ENCODE data around the gene SLC39A13.

Gene SLC39A13

DNA sequence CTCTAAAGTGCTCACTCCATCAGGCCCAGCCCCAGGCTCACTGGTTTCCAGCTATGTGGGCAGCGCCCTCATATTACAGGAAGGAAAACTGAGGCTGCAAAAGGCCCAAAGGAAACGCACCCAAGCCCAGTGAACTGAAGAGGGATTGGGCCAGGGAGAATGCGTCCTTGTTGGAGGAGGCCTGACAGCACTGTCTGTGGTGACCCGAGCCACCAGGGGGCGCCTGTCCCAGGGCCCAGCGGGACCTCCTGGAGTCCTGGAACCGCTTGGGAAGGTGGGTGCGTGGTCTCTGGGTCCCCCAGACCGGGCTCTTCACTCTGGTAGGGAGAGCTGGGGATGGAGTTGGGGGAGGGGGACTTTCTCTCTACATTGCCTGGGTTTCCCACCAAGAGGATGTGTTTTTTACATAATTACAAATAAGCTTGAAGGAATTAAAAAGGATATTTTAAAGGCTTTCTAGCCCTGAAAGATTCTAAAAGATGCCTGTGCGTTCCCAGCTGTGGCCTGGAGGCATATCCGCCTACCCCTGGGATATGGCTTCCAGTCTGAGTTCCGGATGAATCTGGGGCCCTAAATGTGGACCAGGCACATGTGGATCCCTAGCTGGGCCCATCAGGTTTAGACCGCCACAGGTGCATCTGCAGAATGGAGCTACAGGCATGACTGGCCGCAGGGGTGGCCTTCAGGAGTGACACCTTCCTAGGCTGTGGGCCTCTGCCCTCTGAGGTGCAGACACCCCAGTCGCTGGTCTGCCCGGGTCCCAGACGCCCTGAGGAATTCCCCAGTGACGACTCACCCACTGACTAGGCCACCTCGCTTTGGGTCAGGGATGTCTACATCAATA is 34.3 kb upstream of the SLC39A13 start:
- peak; percentile 97 for ATAC-seq (ENCODE audit: insufficient read depth, low read depth)
- H2AFZ ChIP-seq (ENCODE audit: low read depth, low read length): peak overlapping the region; percentile 64
- H3K27me3 ChIP-seq (ENCODE audit: insufficient read depth, low read length, poor library complexity): no peaks in the 10 kb centered on the region
- H3K9ac ChIP-seq (ENCODE audit: low read depth, low read length): no peak overlapping the region
- H3K27ac ChIP-seq (ENCODE audit: low read length): no peak overlapping the region
- H3K36me3 ChIP-seq (ENCODE audit: insufficient read depth, low read length): no peaks in the 10 kb centered on the region
- TF ChIP-seq, protein P1, sequence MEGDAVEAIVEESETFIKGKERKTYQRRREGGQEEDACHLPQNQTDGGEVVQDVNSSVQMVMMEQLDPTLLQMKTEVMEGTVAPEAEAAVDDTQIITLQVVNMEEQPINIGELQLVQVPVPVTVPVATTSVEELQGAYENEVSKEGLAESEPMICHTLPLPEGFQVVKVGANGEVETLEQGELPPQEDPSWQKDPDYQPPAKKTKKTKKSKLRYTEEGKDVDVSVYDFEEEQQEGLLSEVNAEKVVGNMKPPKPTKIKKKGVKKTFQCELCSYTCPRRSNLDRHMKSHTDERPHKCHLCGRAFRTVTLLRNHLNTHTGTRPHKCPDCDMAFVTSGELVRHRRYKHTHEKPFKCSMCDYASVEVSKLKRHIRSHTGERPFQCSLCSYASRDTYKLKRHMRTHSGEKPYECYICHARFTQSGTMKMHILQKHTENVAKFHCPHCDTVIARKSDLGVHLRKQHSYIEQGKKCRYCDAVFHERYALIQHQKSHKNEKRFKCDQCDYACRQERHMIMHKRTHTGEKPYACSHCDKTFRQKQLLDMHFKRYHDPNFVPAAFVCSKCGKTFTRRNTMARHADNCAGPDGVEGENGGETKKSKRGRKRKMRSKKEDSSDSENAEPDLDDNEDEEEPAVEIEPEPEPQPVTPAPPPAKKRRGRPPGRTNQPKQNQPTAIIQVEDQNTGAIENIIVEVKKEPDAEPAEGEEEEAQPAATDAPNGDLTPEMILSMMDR (IDR thresholded peaks at IDR 0.05; ENCODE audit: borderline replicate concordance, extremely low read depth, low read length, poor library complexity, severe bottlenecking): peak; percentile 96
- no peak for TF ChIP-seq EZH2 (IDR thresholded peaks at IDR 0.05; ENCODE audit: borderline replicate concordance, low read depth, low read length, severe bottlenecking)
- no peaks in the 10 kb centered on the region for H3K9me3 ChIP-seq (ENCODE audit: insufficient read depth, low read length, severe bottlenecking)
- no peaks in the 10 kb centered on the region for H3K79me2 ChIP-seq (ENCODE audit: insufficient read depth, low read length)
- no peaks in the 10 kb centered on the region for H3K4me1 ChIP-seq (ENCODE audit: insufficient read depth, low read length)
- peak; percentile 79 for DNase-seq
- no peaks in the 10 kb centered on the region for H4K20me1 ChIP-seq (ENCODE audit: insufficient read depth, low read length)
- H3K4me2 ChIP-seq (ENCODE audit: insufficient read depth, low read length): no peak overlapping the region
- no peak overlapping the region for H3K4me3 ChIP-seq (ENCODE audit: low read depth in 1 of 2, low read length in 2 of 2)

GRCh38 chr11:47374720-47375019 is 33.7 kb upstream of the SLC39A13 start:
- H3K79me2 ChIP-seq (ENCODE audit: insufficient read depth, low read length): no peaks in the 10 kb centered on the region
- no peak for ATAC-seq (ENCODE audit: insufficient read depth, low read depth)
- H2AFZ ChIP-seq (ENCODE audit: low read depth, low read length): no peak overlapping the region

DNA sequence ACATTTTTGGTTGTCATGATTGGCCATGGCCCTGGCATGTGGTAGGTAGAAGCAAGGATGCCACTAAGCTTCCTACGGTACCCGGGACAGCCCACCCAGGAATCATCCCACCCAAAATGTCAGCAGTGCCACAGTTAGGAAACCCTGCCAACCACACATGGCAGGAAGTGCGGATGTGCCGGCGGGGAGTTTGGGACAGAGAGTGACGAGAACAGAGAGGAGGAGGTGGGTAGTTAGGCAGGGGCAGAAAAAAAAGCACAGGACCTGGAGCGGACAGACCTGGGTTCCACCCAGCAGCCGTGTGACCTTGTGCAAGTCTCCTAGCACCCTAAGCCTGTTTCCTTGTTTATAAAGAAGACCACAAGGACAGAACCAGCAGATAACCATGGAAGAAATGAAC is 33.4 kb upstream of the SLC39A13 start:
- Histone ChIP-seq H3K4me3 (ENCODE audit: low read depth in 1 of 2, low read length in 2 of 2) (no peak overlapping the region), H3K9me3 (ENCODE audit: insufficient read depth, low read length, severe bottlenecking) (no peaks in the 10 kb centered on the region), H3K4me1 (ENCODE audit: insufficient read depth, low read length) (no peaks in the 10 kb centered on the region), H3K9ac (ENCODE audit: low read depth, low read length) (no peak overlapping the region), H3K27ac (ENCODE audit: low read length) (no peak overlapping the region), H3K79me2 (ENCODE audit: insufficient read depth, low read length) (no peaks in the 10 kb centered on the region), H4K20me1 (ENCODE audit: insufficient read depth, low read length) (no peaks in the 10 kb centered on the region), H3K4me2 (ENCODE audit: insufficient read depth, low read length) (no peak overlapping the region), H3K36me3 (ENCODE audit: insufficient read depth, low read length) (no peaks in the 10 kb centered on the region), H2AFZ (ENCODE audit: low read depth, low read length) (no peak overlapping the region), H3K27me3 (ENCODE audit: insufficient read depth, low read length, poor library complexity) (no peaks in the 10 kb centered on the region)
- DNase-seq: no peak
- TF ChIP-seq, protein P1 (IDR thresholded peaks at IDR 0.05; ENCODE audit: borderline replicate concordance, extremely low read depth, low read length, poor library complexity, severe bottlenecking): no peak
- TF ChIP-seq EZH2 (IDR thresholded peaks at IDR 0.05; ENCODE audit: borderline replicate concordance, low read depth, low read length, severe bottlenecking): no peak
- no peak for ATAC-seq (ENCODE audit: insufficient read depth, low read depth)

More at GRCh38 chr11:47374720-47375019, 33.7 kb upstream of the SLC39A13 start:
- TF ChIP-seq, protein P1 (IDR thresholded peaks at IDR 0.05; ENCODE audit: borderline replicate concordance, extremely low read depth, low read length, poor library complexity, severe bottlenecking): no peak
- TF ChIP-seq EZH2 (IDR thresholded peaks at IDR 0.05; ENCODE audit: borderline replicate concordance, low read depth, low read length, severe bottlenecking): no peak
- H3K27ac ChIP-seq (ENCODE audit: low read length): no peak overlapping the region
- no peak for DNase-seq
- no peaks in the 10 kb centered on the region for H3K36me3 ChIP-seq (ENCODE audit: insufficient read depth, low read length)
- no peaks in the 10 kb centered on the region for H3K4me1 ChIP-seq (ENCODE audit: insufficient read depth, low read length)
- no peak overlapping the region for H3K9ac ChIP-seq (ENCODE audit: low read depth, low read length)
- H4K20me1 ChIP-seq (ENCODE audit: insufficient read depth, low read length): no peaks in the 10 kb centered on the region
- no peak overlapping the region for H3K4me2 ChIP-seq (ENCODE audit: insufficient read depth, low read length)
- H3K27me3 ChIP-seq (ENCODE audit: insufficient read depth, low read length, poor library complexity): no peaks in the 10 kb centered on the region
- H3K4me3 ChIP-seq (ENCODE audit: low read depth in 1 of 2, low read length in 2 of 2): no peak overlapping the region
- H3K9me3 ChIP-seq (ENCODE audit: insufficient read depth, low read length, severe bottlenecking): no peaks in the 10 kb centered on the region
